Measurements from ENCODE around the gene ACOXL.
A peak's percentile ranks its signal among the peaks of the same experiment; 100 is the strongest.

The ACOXL gene

GRCh38 chr2:110796716-110797301, 64.4 kb downstream of the ACOXL start:
- no peak for DNase-seq

DNA sequence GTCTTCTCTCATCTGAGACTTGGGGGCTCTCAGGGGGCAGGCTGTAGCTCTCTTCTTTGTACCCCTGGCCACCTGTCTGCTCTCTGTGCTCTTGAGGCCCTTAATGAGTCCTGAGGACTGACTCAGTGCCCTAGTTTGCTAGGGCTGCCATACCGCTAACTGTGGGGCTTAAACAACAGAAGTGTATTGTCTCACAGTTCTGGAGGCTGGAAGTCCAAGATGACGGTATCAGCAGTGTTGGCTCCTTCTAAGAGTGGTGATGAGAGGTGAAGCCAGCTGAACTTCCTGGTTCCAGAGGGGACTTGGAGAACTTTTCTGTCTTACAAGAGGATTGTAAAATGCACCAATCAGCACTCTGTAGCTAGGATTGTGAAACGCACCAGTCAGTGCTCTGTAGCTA, 67.0 kb downstream of the ACOXL start:
- no peak for DNase-seq

DNA sequence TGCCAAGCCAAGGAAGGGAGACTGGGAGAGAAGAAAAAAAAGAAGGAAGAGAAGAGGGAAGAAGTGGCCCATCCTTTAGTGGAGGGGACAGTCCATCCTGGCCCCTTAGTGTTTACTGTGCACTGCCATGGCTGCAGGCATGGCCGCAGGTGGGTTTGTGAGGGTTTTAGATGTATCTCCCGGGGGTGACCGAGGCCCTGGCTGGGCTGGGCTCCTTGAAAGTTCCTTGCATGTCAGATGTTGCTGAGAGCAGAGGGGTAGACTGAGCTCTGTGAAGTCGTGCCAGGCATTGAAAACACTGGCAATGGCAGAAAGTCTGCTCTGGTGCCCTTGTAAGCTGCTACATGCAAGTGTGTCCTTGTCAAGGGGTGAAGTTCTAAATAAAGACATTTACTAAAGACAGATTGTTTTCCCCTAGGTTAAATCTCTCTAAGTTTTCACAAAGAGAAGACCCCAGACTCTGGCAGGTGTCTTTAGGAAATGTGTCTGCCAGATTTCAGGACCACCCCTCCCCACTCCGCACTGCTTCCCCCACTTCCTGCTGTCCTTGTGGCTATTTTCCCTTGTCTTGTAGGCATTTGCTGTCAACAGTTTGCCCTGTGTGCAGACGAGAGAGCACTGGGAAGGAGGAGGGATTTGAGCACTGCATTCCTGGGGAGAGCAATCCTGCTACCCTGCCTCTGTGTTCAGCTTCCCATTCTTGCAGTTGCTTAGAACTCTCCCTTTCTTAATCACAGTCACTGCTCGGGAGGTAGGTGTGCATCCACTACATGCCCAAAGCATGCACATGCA, 68.4 kb downstream of the ACOXL start:
- no peak for DNase-seq

DNA sequence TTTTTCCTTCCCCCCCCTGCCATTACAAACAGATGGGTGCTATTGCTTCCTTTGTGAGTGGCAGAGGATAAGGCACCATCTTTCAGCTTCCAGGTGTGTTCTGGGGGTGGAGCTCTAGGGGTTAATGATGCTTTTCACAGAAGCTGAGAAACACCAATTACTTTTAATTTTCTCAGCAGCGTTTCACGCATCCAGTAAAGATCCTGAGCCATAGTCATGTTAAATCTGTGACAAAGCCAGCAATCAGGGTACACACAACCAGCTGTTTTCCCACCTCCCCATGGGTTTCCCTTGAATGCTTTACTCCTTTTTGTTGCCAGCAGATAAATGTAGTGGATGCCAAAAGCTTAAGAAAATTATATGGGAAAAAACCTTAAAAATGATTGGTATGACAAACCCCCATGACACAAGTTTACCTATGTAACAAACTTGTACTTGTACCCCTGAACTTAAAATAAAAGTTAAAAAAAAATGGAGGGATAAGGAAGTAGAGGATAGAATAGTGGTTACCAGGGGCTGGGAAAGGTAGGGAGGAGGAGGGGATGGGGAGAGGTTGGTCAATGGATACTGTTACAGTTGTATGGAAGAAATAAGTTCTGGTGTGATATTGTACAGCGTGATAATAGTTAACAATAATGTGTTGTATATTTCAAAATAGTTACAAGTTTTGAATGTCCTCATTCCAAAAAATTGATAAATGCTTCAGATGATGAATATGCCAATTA, 70.0 kb downstream of the ACOXL start:
- no peak for DNase-seq

DNA sequence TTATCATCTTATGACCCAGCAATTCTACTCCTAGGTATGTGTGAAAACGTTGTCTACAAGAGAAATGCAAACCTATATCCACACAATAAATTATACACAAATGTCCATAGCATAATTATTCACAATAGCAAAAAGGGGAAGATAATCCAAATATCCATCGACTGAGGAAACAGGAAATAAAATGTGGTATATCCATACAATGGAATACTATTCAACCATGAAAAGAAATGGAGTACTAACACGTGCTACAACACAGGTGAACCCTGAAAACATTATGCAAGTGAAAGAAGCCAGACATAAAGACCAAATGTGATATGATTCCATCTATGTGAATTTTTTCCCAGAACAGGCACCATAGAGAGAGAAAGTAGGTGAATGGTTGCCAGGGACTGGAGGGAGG, 72.1 kb downstream of the ACOXL start:
- DNase-seq = no peak

GRCh38 chr2:110804915-110805314, 72.5 kb downstream of the ACOXL start:
- DNase-seq = peak; percentile 56

- DNase-seq = no peak
These were observed 73.6 kb downstream of the ACOXL start for GRCh38 chr2:110805894-110806452.

DNA sequence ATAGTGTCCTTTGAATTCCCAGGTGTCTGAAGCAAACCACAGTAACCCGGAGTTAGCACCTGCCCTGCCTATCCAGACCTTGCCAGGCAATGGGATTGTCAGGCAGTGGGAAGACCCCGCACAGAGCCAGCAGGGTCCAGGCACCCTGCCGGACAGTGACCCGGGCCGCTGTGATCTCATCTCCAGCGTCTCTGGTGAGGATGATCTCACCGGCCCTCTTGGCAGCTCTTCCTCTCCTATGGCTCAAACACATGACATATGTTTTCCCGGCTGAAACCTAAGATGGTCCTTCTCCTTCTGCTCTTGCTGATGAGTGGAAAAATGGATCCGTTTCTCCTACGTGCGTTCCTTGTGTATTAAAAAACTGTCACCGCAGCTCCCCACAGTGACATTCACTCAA, 75.1 kb downstream of the ACOXL start:
- no peak for DNase-seq

- DNase-seq = no peak
These were observed 78.0 kb downstream of the ACOXL start for GRCh38 chr2:110810404-110810803.

DNA sequence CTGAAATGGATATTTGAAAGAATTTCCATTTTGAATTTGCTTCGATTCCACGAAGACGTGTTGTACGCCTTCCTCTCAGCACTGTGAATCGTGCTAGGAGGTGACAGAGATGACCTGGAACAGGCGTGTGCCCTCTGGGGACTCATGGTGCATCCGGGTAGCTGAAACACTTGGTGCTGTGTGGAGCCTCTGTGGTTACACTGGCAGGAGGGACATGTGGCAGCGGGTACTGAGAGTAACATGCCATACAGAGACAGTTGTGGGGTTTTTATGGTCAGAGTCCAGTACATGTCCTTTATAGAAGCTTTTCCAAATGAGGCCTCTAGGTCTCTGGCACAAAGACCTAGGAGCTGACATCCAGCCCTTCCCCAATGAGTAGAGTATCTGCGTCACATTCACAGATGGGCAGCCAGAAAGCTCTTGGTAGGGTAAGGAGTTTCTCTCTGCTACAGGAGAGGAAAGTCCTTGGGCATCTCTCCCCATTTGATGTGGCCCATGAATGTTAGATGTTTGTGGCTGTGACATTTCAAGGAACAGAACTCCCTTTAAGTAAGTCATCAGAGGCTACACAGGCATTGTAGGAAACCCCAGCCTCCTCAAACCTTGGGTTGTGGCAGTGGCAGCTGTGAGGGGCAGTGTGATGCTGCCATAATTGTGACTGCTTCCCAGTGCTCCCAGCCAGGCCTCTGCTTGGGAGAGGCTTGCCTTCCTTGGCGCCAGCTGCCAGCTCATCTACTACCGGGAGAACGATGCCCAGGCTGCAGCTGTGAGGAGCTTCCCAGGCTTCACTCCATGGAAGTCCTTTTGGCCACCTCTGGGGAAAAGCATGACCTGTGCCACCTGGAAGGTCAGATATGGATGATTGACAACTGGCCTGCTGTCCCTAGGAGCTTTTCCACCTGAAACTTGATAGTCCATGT, 80.6 kb downstream of the ACOXL start:
- no peak for DNase-seq

- no peak for DNase-seq
These were observed 81.5 kb downstream of the ACOXL start for GRCh38 chr2:110813896-110814295.

GRCh38 chr2:110815938-110816337, 83.6 kb downstream of the ACOXL start:
- no peak for DNase-seq

DNA sequence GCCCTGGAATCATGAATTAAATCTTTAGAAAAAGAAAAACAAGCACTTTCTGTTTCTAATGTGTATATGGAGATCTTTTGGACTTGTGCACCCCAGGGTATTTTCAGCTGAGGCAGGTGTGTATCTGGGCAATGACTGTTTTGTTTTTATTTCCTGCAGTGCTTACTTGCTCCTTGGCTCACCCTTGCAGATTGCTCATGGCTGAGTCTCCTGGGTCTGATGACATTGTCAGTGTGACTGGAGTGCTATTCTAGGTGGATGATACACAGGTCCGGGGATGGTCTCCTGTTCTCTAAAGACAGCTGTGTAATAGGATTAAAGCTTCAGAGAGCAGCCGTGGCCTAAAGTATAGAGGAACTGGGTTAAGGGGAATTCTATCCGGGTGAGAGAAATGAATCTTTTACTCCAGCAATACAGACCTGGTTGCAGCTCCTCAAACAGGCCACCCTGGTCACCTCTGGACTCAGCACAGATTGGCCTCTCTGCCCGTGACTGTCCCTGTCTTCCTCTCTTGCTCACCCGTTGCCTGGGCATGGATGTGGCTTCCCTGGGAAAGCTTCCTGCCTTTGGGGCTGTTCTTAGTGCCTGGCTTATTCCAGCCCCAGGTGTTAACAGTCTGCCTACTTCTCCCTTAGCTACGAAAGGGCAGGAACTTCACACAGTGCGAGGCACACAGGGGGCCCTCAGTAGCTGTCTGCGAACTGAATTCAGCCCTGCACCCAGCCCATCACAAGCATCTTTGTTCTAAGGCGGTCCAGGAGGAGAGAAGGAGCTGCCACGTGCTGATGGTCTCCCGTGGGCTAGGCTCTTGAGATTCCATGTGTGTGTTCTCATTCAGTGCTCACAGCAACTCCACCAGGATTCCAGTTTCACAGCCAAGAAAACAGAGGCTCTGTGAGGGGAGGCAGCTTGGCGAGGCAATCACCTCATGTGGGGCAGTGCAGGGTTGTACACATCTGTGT, 84.3 kb downstream of the ACOXL start:
- no peak for DNase-seq

DNA sequence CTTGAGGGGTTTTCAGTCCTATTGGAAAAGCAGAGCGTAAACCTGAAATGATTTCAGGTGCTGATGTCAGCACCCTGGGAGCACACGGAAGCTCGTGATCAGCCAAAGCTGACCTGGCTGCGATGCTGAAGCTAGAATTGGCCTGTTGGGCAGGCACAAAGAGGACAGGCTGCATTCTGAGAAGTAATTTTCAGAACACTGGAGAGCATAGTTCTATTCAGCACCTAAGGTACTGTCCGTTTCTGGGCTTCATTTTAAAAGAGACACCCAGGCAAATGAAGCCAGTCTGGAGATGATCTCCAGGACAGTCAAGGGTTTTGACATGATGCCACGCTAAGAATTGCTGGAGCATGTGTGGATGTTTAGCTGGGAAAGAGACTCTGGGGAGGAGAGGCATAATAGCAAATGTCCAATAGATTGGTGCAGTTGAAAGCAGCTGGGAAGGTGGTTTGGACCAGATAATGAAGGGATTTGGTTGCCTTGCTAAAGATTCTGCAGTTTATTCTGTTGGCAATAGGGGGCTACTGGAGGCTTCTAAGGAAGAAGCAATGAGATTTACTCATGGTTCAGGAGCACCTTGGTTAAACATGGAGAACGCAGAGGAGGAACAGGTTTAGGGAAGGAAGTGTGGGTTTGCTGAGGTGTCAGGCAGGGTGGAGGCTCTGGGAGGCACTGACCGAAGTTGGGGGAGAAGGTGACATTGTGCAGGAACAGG, 86.6 kb downstream of the ACOXL start:
- no peak for DNase-seq

DNA sequence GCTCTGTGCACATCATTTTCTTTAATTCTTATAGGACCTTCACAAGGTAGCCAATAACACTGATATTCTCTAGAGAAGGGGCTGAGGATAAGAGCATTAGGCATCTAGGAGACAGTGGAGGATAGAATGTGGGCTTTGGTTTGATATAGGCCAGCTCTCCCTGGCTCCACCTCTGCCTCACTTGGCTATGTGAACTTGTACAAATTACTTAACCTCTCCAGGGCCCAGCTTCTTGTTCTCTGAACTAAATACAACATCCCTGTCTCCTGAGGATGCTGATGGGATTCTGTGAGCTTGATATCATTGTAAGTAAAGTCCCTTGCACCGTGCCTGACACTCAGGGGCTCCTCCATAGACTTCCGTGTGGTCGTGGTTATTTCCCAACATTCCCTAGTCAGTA, 87.3 kb downstream of the ACOXL start:
- no peak for DNase-seq

DNA sequence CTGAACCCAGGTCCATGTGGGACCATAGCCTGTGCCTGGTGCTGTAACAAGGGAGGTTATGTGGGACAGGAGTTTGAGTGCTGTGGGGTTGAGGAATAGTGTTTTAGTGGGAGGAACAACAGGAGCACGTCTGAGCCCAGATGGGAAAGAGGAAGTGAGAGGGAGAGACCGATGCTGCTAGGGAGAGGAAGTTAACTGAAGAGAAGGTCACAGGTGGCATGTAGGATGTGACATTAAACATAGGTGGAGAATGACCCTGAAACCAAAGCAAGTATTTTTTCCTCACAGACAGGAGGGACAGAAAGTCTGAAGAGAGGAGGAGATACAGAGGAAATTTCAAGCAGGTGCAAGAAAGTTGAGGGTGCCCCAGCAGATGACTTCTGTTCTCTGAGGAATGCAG, 87.8 kb downstream of the ACOXL start:
- DNase-seq = no peak

GRCh38 chr2:110823165-110823564, 90.8 kb downstream of the ACOXL start:
- DNase-seq = no peak

DNA sequence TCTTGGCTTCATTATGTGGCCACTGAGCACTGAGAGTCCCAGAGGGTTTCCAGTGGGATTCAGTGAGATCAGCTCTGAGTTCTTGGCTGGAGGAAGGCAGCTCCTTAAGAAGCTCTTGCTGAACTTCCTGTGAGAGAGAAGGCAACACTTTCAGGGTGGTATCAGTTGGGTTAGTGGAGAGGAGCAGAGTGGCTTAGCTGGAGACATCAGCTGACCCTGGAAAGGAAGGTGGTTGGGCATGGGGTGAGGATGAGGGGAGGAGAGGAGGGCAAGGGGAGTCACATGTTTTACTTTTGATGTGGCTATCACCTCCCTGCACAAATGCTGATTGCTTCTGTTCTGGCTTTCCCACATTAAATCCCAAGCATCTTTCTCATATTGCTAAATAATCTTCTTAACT, 95.1 kb downstream of the ACOXL start:
- DNase-seq = peak; percentile 16

- DNase-seq = no peak
These were observed 96.0 kb downstream of the ACOXL start for GRCh38 chr2:110828330-110828729.

- no peak for DNase-seq
These were observed 97.2 kb downstream of the ACOXL start for GRCh38 chr2:110829413-110830146.
